Activated T-helper 1 cell treated with Interleukin-2 at 50 U/mL for 16 hours (primary cell): ENCODE results near the gene ACOT6.
"Not testable (repeated sequence)": the region's sequence is repeated elsewhere in the genome, so short reads cannot be mapped to it uniquely, and the experiment has no call there.

Experiments used
- DNase-seq: peaks from one replicate; pipeline ENCODE4 v3.0.0-alpha.2; 2020; ENCODE audit warnings: low read depth

The ACOT6 gene

GRCh38 chr14:73599499-73599898 lies 12.8 kb upstream of the ACOT6 start:
- DNase-seq, result no peak

DNA sequence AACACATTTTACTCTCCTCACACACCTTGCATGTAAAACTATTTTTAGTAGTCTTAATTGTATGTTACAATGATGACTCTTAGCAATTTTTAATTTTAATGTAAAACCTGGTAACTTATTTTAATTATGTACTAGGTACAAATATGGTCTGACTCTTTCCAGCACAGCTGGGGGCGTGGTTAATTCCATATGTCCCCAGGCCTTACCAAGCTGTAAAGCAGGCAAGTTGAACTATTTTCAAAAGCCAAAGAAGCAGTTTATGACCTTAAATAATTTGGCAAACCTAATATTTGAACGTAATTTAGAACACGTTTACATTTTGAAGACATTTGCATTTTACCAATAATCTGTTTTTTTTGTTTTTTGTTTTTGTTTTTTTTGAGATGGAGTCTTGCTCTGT lies 9.3 kb upstream of the ACOT6 start:
- DNase-seq, result no peak

DNA sequence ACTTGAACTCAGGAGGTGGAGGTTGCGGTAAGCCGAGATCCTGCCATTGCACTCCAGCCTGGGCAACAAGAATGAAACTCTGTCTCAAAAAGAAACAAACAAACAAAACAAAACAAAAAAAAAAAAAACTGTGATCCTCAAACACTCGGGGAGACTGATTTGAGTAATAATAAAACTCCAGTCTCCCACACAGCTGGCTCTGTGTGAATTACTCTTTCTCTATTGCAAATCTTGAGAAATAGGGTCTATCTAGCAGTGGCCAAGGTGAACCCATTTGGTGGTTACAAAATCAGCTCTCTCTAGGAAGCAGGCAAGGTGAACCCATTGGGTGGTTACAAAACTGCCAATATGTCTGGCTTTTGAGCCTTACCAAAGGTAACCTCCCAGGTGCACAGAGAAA lies 6.0 kb upstream of the ACOT6 start:
- no peak for DNase-seq

DNA sequence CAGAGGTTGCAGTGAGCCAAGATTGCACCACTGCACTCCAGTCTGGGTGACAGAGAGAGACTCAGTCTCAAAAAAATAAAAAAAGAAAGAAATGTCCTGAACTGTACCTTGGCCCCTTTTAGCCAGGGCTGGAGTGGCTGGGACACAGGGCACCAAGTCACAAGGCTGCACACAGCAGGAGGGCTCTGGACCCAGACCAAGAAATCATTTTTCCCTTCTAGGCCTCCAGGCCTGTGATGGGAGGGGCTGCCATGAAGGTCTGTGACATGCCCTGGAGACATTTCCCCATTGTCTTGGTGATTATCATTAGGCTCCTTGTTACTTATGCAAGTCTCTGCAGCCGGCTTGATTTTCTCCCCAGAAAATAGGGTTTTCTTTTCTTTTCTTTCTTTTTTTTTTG lies 5.1 kb upstream of the ACOT6 start:
- DNase-seq, result no peak

GRCh38 chr14:73610687-73611086 lies 1.6 kb upstream of the ACOT6 start:
- DNase-seq, result no peak

GRCh38 chr14:73613046-73613383 lies 698 bp downstream of the ACOT6 start:
- no peak for DNase-seq

GRCh38 chr14:73613419-73613963 lies 1.2 kb downstream of the ACOT6 start:
- DNase-seq, result no peak

DNA sequence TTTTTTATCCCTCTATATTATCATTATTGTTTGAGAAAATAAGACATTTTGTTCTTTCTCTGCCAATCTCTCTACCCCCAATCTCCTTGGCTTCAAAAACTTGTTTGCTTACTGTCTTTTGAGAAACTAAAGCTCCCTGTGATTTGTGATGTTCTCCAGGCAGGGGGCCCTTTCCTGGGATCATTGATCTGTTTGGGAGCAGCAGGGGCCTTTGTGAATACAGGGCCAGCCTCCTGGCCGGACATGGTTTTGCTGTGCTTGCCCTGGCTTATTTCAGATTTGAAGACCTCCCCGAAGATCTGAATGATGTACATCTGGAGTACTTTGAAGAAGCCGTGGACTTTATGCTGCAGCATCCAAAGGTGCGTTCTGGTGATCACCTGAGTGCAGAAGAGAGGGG lies 4.5 kb downstream of the ACOT6 start:
- DNase-seq, result no peak

DNA sequence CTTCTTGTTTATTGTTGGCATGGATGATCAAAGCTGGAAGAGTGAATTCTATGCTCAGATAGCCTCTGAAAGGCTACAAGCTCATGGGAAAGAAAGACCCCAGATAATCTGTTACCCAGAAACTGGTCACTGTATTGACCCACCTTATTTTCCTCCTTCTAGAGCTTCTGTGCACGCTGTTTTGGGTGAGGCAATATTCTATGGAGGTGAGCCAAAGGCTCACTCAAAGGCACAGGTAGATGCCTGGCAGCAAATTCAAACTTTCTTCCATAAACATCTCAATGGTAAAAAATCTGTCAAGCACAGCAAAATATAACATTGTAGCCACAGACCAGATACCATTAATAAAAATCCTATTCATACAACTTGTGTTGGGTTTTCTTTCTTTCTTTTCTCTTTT lies 7.2 kb downstream of the ACOT6 start:
- no peak for DNase-seq

- DNase-seq, result no peak
Measured at GRCh38 chr14:73620268-73620667, 8.0 kb downstream of the ACOT6 start.

DNA sequence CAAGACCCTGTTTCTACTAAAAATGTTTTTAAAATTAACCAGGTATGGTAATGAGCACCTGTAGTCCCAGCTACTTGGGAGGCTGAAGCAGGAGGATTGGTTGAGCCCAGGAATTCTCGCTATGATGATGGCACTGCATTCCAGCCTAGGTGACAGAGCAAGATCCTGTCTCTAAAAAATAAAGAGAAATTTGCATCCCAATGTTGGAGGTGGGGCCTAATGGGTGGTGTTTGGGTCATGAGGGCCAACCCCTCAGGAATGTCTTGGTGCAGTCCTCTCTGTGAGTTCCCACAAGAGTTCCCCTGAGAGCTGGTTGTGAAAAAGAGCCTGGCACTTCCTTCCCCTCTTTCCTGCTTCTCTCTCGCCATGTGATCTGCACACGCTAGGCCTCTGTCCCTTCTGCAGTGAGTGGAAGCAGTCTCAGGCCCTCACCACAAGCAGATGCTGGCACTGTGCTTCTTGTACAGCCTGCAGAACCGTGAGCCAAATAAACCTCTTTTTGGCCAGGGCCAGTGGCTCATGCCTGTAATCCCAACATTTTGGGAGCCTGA lies 11.3 kb downstream of the ACOT6 start:
- no peak for DNase-seq

DNA sequence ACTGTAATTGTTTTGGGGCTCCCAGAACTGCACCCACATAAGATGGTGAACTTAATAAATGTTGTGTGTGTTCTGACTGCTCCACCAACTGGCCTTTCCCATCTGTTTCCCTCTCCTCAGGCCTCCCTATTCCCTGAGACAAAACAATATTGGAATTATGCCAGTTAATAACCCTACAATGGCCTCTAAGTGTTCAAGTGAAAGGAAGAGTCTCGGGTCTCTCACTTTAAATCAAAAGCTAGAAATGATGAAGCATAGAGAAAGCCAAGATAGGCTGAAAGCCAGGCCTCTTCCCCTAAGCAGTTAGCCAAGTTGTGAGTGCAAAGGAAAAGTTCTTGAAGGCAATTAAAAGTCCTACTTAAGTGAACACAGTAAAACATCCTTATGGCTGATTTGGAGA lies 13.4 kb downstream of the ACOT6 start:
- DNase-seq, result no peak

DNA sequence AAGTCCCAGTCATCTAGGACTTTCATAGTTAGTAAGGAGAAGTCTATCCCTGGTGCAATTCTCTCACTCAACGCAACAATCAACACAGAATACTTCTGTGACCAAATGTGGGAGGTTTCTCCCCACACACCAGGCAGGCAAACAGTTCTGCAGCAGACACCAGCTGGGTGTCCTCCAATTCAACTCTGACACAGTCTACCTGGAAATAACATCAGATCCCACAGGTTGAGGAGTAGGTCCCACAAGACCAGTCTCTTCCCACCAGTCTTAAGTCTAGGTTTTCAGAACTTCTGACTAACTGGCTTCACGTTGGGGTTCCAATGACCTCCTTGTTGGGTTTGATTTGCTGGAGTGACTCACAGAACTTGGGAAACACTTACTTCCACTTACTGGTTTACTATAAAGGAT lies 14.8 kb downstream of the ACOT6 start:
- no peak for DNase-seq

DNA sequence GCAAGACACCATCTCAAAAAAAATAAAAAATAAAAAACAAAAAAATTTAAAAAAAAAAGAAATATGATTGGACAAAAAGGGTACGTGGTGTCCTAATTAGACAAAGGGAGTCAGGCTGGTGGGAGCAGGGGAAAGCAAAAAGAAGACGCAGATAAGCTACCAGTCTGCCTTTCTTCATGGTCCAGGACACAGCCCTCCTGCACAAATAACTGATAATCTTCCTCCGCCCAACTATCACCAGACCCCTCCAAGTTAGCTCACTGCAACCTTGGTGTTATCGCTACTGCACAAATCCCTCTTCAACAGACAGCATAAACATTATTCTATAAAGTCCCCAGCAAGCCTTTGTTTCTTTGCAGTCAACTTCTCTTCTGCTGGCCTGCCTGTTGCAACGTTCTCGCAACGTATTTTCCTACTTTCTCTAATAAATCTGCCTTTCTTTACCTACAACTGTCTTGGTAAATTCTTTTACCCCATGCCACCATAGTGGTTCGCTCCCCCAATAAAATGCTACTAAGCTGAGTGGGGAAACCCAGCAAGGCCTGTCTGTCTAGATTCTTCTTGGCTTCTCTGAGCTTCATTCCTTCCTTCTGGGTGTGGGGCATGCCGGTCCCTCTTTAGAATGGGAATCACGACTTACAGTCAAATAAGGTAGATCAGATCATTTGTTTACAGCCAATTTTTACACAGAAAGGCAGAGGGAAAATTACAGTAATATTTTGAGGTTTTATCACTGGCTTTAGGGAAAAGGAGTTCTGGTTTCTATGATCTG lies 17.9 kb downstream of the ACOT6 start:
- DNase-seq, result no peak

GRCh38 chr14:73633116-73634010 lies 21.0 kb downstream of the ACOT6 start:
- DNase-seq, result peak; percentile 28

DNA sequence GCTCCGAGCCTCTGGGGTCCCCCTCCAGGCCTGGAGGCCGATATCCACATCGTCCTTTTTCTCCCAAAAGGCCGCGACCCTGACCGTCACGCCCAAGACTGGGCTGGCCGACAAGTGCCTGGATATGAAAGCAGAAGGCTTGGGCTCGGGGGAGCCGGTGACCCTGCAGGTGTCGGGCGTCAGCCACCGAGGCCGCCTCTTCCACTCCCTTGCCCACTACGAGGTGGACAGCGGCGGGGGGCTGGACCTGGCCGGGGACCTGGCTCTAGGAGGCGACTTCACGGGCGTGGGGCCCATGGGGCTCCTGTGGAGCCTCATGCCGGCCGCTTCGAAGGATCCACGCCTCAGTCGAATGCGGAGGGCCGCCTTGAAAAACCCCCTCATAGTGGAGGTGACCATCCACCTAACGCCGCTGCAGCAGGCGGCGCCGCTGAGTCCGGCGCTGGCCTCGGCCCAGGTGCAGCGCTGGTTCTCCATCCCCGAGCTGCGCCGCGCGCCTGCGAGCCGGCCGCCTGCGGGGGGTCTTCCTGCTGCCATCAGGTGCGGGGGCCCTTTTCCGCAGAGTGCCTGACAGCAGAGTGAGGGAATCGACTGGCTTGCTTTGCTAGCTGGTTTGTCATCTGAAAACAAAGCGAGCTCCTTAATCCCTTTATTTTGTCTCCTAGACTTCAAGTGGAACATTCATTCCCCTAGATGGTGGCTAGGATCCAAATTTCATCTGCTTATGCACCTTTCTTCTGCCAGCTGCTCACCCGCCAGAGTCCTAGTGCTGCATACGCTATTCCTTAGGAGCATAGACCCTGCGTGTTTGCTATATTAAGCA lies 21.9 kb downstream of the ACOT6 start:
- no peak for DNase-seq

GRCh38 chr14:73636355-73636754 lies 24.0 kb downstream of the ACOT6 start:
- not testable (repeated sequence) for DNase-seq

- DNase-seq, result no peak
Measured at GRCh38 chr14:73637830-73638229, 25.5 kb downstream of the ACOT6 start.

DNA sequence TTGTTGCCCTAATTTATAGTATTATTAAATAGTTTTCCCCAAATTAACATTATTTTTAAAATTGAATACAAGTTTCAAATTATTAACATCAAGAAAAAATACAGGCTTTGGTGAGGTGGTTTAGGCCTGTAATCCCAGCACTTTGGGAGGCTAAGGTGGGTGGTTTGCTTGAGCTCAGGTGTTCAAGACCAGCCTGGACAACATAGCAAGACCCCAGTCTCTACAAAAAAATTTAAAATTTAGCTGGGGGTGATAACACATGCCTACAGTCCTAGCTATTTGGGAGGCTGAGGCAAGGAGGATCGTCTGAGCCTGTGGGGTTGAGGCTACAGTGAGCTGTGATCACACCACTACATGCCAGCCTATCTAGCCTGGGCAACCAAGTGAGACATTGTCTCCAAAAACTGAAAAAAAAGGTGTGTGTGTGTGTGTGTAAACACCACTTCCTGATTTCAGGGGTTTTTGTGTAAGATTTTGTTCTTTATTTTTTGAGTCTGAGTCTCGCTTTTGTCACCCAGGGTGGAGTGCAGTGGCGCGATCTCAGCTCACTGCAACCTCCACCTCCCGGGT lies 28.6 kb downstream of the ACOT6 start:
- DNase-seq, result no peak

DNA sequence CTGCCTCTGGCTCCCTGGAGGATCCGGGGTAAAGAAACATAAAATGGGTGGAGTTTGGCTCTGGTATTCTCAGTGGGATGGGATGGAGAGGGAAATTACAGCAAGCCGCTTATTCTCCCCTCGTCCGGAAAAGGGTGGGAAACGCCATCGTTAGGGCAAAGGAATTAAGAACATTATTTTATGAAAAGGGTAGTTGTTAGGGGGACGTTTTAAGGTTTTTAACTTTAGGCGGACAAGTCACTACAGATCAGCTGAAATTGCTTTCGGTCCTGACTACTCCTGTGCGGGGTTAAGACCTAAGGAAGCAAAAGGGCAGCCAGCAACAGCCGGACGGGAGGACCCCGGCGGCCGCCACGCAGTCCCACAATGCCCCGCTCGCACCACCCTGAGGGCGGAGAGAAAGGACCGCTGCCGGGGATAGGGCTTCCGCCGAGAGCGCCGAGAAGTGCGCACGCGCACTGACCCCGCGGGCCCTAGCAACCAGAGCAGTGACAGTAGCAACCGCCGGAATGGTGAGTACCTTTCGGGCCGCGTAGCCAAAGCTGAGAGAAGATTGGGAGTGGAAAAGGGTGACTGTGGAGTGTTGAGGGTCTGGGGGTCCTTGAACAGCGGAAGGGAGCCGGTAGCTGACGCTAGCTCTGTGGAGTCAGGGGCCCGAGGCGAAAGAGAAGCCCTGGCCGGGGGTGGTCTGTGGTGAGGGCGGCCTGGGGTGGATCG lies 32.4 kb downstream of the ACOT6 start, which contains the start of gene DNAL1:
Gene DNAL1, plus strand, starts transcription at position 456 of the 717 bp plus-strand sequence. Its CDS starts 54 bp downstream, at position 510.
- peak; percentile 86 for DNase-seq

- DNase-seq, result no peak
Measured at GRCh38 chr14:73645248-73645610, 32.9 kb downstream of the ACOT6 start.
